GM23338 (cell line): ENCODE results near the gene CHMP1B. TPM values are rescaled to one million over a fixed set of nuclear protein-coding genes. Genes with fewer than 3 reads are reported as not detected.

Experiments used
- ATAC-seq: fragments of 200-7000 bp; cut with Tn5 transposase; 3 replicates; pipeline ENCODE4 v1.9.1; 2020
- DNase-seq: peaks from one replicate; pipeline ENCODE4 v3.0.0-alpha.2; 2015; ENCODE audit warnings: low spot score
- H2AFZ ChIP-seq: fragments of 200-600 bp; sonication (generic); 2 replicates; pipeline ENCODE4 v1.8.0; 2016; ENCODE audit warnings: antibody characterized with exemption, mild to moderate bottlenecking, moderate library complexity
- H3F3A ChIP-seq: fragments of 200-600 bp; sonication (generic); replicated peaks from 2 replicates; pipeline ENCODE4 v1.8.0; 2017; ENCODE audit warnings: antibody characterized with exemption, mixed run types, low read depth
- H3K27ac ChIP-seq: fragments of 200-600 bp; sonication (generic); 2 replicates; pipeline ENCODE4 v1.6.1; 2016; ENCODE audit warnings: low read depth
- H3K27me3 ChIP-seq: fragments of 200-600 bp; sonication (generic); 2 replicates; pipeline ENCODE4 v1.8.0; 2016; ENCODE audit warnings: mild to moderate bottlenecking, mixed run types, moderate library complexity; ENCODE audit not compliant: insufficient read depth
- H3K36me3 ChIP-seq: fragments of 200-600 bp; sonication (generic); 2 replicates; pipeline ENCODE4 v1.8.0; 2016; ENCODE audit warnings: mild to moderate bottlenecking; ENCODE audit not compliant: insufficient read depth
- H3K4me1 ChIP-seq: fragments of 200-600 bp; sonication (generic); 2 replicates; pipeline ENCODE4 v1.8.0; 2016; ENCODE audit warnings: mild to moderate bottlenecking, moderate library complexity; ENCODE audit not compliant: insufficient read depth
- H3K4me2 ChIP-seq: fragments of 200-600 bp; sonication (generic); 2 replicates; pipeline ENCODE4 v1.7.1; 2017; ENCODE audit warnings: mixed run types
- H3K4me3 ChIP-seq: fragments of 200-600 bp; sonication (generic); 2 replicates; pipeline ENCODE4 v1.6.1; 2016; ENCODE audit warnings: mixed run types
- H3K79me2 ChIP-seq: fragments of 200-600 bp; sonication (generic); replicated peaks from 2 replicates; pipeline ENCODE4 v1.8.0; 2017; ENCODE audit warnings: mild to moderate bottlenecking; ENCODE audit not compliant: insufficient read depth
- H3K9me2 ChIP-seq: fragments of 200-600 bp; sonication (generic); 2 replicates; pipeline ENCODE4 v1.8.0; 2017; ENCODE audit not compliant: insufficient read depth
- H4K20me1 ChIP-seq: fragments of 200-600 bp; sonication (generic); replicated peaks from 2 replicates; pipeline ENCODE4 v1.8.0; 2017; ENCODE audit warnings: mild to moderate bottlenecking; ENCODE audit not compliant: insufficient read depth
- H3K27ac Mint-ChIP-seq: 2 replicates; pipeline ENCODE4 v1.8.0; 2020; ENCODE audit warnings: inconsistent platforms, mild to moderate bottlenecking, moderate library complexity, mixed read lengths
- H3K27me3 Mint-ChIP-seq: 3 replicates; pipeline ENCODE4 v1.8.0; 2022; ENCODE audit warnings: low read depth, mild to moderate bottlenecking, moderate library complexity, mixed read lengths, inconsistent platforms; ENCODE audit not compliant: insufficient read depth, poor library complexity
- H3K36me3 Mint-ChIP-seq: 3 replicates; pipeline ENCODE4 v1.8.0; 2021; ENCODE audit warnings: low read depth, mild to moderate bottlenecking, inconsistent platforms, moderate library complexity, mixed read lengths
- H3K4me1 Mint-ChIP-seq: 3 replicates; pipeline ENCODE4 v1.8.0; 2020; ENCODE audit warnings: mild to moderate bottlenecking, inconsistent platforms, mixed read lengths
- H3K4me3 Mint-ChIP-seq: 3 replicates; pipeline ENCODE4 v1.8.0; 2021; ENCODE audit warnings: moderate library complexity, mild to moderate bottlenecking, inconsistent platforms, mixed read lengths
- H3K9me3 Mint-ChIP-seq: 3 replicates; pipeline ENCODE4 v1.8.0; 2020; ENCODE audit warnings: moderate library complexity, mild to moderate bottlenecking, inconsistent platforms, mixed read lengths
- CREB1 ChIP-seq: fragments of 250-450 bp; sonication (Bioruptor Pico); IDR thresholded peaks from 2 replicates; pipeline ENCODE4 v1.5.0; 2020; ENCODE audit warnings: low read depth, mild to moderate bottlenecking, moderate library complexity
- ETS1 ChIP-seq: IDR thresholded peaks from 2 replicates; pipeline ENCODE4 v1.6.1; 2016; ENCODE audit warnings: antibody characterized with exemption
- EZH2 ChIP-seq: fragments of 200-600 bp; sonication (generic); IDR thresholded peaks from one replicate; pipeline ENCODE4 v1.8.0; 2017; ENCODE audit warnings: antibody characterized with exemption, mild to moderate bottlenecking, low read depth; ENCODE audit not compliant: unreplicated experiment
- EZH2phosphoT487 ChIP-seq: fragments of 200-600 bp; sonication (generic); IDR thresholded peaks from one replicate; pipeline ENCODE4 v1.8.1; 2018; ENCODE audit warnings: antibody characterized with exemption; ENCODE audit not compliant: unreplicated experiment
- JUNB ChIP-seq: IDR thresholded peaks from one replicate; pipeline ENCODE4 v1.6.1; 2016; ENCODE audit warnings: antibody characterized with exemption; ENCODE audit not compliant: unreplicated experiment
- NANOG ChIP-seq: IDR thresholded peaks from 2 replicates; pipeline ENCODE4 v1.6.1; 2016; ENCODE audit warnings: antibody characterized with exemption, borderline replicate concordance
- POLR2AphosphoS5 ChIP-seq: IDR thresholded peaks from 2 replicates; pipeline ENCODE4 v1.6.1; 2016; ENCODE audit warnings: antibody characterized with exemption, low read depth
- REST ChIP-seq: IDR thresholded peaks from one replicate; pipeline ENCODE4 v1.6.1; 2018; ENCODE audit warnings: antibody characterized with exemption; ENCODE audit not compliant: unreplicated experiment
- STAT1 ChIP-seq: IDR thresholded peaks from one replicate; pipeline ENCODE4 v1.6.1; 2016; ENCODE audit warnings: antibody characterized with exemption; ENCODE audit not compliant: unreplicated experiment
- ZNF114 ChIP-seq: fragments of 250-450 bp; sonication (Bioruptor Pico); IDR thresholded peaks from 2 replicates; pipeline ENCODE4 v1.5.0; 2020; ENCODE audit warnings: mild to moderate bottlenecking, moderate library complexity
- ZNF331 ChIP-seq: fragments of 250-450 bp; sonication (Bioruptor Pico); IDR thresholded peaks from 2 replicates; pipeline ENCODE4 v1.5.0; 2020; ENCODE audit warnings: low read depth, mild to moderate bottlenecking, moderate library complexity
- polyA plus RNA-seq: library from polyadenylated mRNA; unstranded; fragments of >200 nt; fragmentation: Nextera tagmentation; extraction: Ambion mirVana; gene quantifications from 2 replicates; pipeline ENCODE4 v1.2.1, GENCODE V29; 2016
- total RNA-seq: library from RNA; depleted of rRNA; stranded (reverse); fragments of >200 nt; shearing (Covaris generic); gene quantifications from 2 replicates; pipeline ENCODE4 v1.2.3, GENCODE V29; 2014
- TF ChIP-seq, protein P1 (sequence below): fragments of 250-450 bp; sonication (Bioruptor Pico); IDR thresholded peaks from 2 replicates; pipeline ENCODE4 v1.5.0; 2020; ENCODE audit warnings: mild to moderate bottlenecking, moderate library complexity
- TF ChIP-seq, protein P2 (sequence below), 2 experiments: fragments of 200-600 bp in 1 of 2; sonication (generic) in 1 of 2; conservative IDR thresholded peaks; 2 replicates each; pipeline versions ENCODE4 v1.5.1 to v1.6.1; 2016 to 2017; ENCODE audit warnings: antibody characterized with exemption in 2 of 2, low read depth in 2 of 2, mild to moderate bottlenecking in 2 of 2, moderate library complexity in 1 of 2

CHMP1B gene
- total and polyA plus RNA-seq, 2 experiments from 2014 or later = 41.8 to 52.1 TPM

- TF ChIP-seq, protein P1, sequence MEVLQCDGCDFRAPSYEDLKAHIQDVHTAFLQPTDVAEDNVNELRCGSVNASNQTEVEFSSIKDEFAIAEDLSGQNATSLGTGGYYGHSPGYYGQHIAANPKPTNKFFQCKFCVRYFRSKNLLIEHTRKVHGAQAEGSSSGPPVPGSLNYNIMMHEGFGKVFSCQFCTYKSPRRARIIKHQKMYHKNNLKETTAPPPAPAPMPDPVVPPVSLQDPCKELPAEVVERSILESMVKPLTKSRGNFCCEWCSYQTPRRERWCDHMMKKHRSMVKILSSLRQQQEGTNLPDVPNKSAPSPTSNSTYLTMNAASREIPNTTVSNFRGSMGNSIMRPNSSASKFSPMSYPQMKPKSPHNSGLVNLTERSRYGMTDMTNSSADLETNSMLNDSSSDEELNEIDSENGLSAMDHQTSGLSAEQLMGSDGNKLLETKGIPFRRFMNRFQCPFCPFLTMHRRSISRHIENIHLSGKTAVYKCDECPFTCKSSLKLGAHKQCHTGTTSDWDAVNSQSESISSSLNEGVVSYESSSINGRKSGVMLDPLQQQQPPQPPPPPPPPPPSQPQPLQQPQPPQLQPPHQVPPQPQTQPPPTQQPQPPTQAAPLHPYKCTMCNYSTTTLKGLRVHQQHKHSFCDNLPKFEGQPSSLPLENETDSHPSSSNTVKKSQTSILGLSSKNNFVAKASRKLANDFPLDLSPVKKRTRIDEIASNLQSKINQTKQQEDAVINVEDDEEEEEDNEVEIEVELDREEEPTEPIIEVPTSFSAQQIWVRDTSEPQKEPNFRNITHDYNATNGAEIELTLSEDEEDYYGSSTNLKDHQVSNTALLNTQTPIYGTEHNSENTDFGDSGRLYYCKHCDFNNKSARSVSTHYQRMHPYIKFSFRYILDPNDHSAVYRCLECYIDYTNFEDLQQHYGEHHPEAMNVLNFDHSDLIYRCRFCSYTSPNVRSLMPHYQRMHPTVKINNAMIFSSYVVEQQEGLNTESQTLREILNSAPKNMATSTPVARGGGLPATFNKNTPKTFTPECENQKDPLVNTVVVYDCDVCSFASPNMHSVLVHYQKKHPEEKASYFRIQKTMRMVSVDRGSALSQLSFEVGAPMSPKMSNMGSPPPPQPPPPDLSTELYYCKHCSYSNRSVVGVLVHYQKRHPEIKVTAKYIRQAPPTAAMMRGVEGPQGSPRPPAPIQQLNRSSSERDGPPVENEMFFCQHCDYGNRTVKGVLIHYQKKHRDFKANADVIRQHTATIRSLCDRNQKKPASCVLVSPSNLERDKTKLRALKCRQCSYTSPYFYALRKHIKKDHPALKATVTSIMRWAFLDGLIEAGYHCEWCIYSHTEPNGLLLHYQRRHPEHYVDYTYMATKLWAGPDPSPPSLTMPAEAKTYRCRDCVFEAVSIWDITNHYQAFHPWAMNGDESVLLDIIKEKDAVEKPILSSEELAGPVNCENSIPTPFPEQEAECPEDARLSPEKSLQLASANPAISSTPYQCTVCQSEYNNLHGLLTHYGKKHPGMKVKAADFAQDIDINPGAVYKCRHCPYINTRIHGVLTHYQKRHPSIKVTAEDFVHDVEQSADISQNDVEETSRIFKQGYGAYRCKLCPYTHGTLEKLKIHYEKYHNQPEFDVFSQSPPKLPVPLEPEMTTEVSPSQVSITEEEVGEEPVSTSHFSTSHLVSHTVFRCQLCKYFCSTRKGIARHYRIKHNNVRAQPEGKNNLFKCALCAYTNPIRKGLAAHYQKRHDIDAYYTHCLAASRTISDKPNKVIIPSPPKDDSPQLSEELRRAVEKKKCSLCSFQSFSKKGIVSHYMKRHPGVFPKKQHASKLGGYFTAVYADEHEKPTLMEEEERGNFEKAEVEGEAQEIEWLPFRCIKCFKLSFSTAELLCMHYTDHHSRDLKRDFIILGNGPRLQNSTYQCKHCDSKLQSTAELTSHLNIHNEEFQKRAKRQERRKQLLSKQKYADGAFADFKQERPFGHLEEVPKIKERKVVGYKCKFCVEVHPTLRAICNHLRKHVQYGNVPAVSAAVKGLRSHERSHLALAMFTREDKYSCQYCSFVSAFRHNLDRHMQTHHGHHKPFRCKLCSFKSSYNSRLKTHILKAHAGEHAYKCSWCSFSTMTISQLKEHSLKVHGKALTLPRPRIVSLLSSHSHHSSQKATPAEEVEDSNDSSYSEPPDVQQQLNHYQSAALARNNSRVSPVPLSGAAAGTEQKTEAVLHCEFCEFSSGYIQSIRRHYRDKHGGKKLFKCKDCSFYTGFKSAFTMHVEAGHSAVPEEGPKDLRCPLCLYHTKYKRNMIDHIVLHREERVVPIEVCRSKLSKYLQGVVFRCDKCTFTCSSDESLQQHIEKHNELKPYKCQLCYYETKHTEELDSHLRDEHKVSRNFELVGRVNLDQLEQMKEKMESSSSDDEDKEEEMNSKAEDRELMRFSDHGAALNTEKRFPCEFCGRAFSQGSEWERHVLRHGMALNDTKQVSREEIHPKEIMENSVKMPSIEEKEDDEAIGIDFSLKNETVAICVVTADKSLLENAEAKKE = no peak
Measured at GRCh38 chr18:11883153-11883552, 31.9 kb downstream of the CHMP1B start (continued).

GRCh38 chr18:11884396-11885030 is 33.3 kb downstream of the CHMP1B start:
- H3K36me3 Mint-ChIP-seq = peaks cover 20% of the 10 kb centered on the region; the same call in 2 of the 3 replicates
- H3K27me3 ChIP-seq = no peaks in the 10 kb centered on the region
- no peak for TF ChIP-seq ZNF331 (CRISPR knock-in tag)
- no peak for TF ChIP-seq STAT1
- TF ChIP-seq, protein P2, sequence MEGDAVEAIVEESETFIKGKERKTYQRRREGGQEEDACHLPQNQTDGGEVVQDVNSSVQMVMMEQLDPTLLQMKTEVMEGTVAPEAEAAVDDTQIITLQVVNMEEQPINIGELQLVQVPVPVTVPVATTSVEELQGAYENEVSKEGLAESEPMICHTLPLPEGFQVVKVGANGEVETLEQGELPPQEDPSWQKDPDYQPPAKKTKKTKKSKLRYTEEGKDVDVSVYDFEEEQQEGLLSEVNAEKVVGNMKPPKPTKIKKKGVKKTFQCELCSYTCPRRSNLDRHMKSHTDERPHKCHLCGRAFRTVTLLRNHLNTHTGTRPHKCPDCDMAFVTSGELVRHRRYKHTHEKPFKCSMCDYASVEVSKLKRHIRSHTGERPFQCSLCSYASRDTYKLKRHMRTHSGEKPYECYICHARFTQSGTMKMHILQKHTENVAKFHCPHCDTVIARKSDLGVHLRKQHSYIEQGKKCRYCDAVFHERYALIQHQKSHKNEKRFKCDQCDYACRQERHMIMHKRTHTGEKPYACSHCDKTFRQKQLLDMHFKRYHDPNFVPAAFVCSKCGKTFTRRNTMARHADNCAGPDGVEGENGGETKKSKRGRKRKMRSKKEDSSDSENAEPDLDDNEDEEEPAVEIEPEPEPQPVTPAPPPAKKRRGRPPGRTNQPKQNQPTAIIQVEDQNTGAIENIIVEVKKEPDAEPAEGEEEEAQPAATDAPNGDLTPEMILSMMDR (conservative IDR thresholded peaks at IDR 0.05; ENCODE audit: low read depth in 2 of 2) = no peak
- TF ChIP-seq POLR2AphosphoS5 = no peak
- TF ChIP-seq ETS1 = no peak
- no peak for TF ChIP-seq NANOG
- no peak for TF ChIP-seq ZNF114 (CRISPR knock-in tag)
- TF ChIP-seq EZH2phosphoT487 = no peak
- TF ChIP-seq EZH2 = no peak
- no peak for TF ChIP-seq CREB1 (CRISPR knock-in tag)
- TF ChIP-seq JUNB = no peak
- no peak for TF ChIP-seq REST

More at GRCh38 chr18:11884396-11885030, 33.3 kb downstream of the CHMP1B start:
- no peaks in the 10 kb centered on the region for H3K9me2 ChIP-seq
- H3K79me2 ChIP-seq = no peaks in the 10 kb centered on the region
- ATAC-seq = no peak
- no peak for DNase-seq
- no peak overlapping the region for H3K27ac Mint-ChIP-seq
- H2AFZ ChIP-seq = no peak overlapping the region
- H3K36me3 ChIP-seq = 0 out of 2 replicates have a peak, but pooled peaks cover 3% of the 10 kb centered on the region
- H3K4me2 ChIP-seq = no peak overlapping the region
- H3K4me3 Mint-ChIP-seq = no peak overlapping the region
- H3K4me3 ChIP-seq = no peak overlapping the region
- H3K9me3 Mint-ChIP-seq = no peaks in the 10 kb centered on the region
- no peaks in the 10 kb centered on the region for H3K4me1 ChIP-seq
- H3F3A ChIP-seq = no peaks in the 10 kb centered on the region
- no peak overlapping the region for H3K27ac ChIP-seq
- H4K20me1 ChIP-seq = no peaks in the 10 kb centered on the region
- peaks cover 16% of the 10 kb centered on the region for H3K4me1 Mint-ChIP-seq
- peaks cover 5% of the 10 kb centered on the region for H3K27me3 Mint-ChIP-seq
